ENCODE measurements around the gene SLC26A1. TPM values are rescaled to one million over a fixed set of nuclear protein-coding genes. Genes with fewer than 3 reads are reported as not detected.

SLC26A1 gene
- total RNA-seq, 1 experiment from 2014 or later = 1.8 TPM

- ChIA-PET POLR2A (no interaction called here), CTCF (no interaction called here)
- peak overlapping the region in 1 of 2 experiments; percentile 31; a peak in 1 of 4 replicates for H3K4me3 ChIP-seq (ENCODE audit: low read depth in 2 of 2, low read length in 2 of 2)
- no peak overlapping the region for H3K27ac ChIP-seq (ENCODE audit: low read length)
- DNase-seq (ENCODE audit: low read depth, low spot score) (no peak), ATAC-seq (no peak)
- no peaks in the 10 kb centered on the region for H3K27me3 ChIP-seq (ENCODE audit: control insufficient read depth, insufficient read depth, low read length)
- BruUV-seq (replicated peaks) = no TSS peak
- H3K36me3 ChIP-seq (ENCODE audit: control insufficient read depth, insufficient read depth, low read length) = no peaks in the 10 kb centered on the region
- no peaks in the 10 kb centered on the region for H3K9me3 ChIP-seq (ENCODE audit: control insufficient read depth, insufficient read depth, low read depth, low read length)
- intact Hi-C loops (cut with micrococcal nuclease; ENCODE audit: unreplicated experiment) = no loop called here
- TF ChIP-seq, protein P1, sequence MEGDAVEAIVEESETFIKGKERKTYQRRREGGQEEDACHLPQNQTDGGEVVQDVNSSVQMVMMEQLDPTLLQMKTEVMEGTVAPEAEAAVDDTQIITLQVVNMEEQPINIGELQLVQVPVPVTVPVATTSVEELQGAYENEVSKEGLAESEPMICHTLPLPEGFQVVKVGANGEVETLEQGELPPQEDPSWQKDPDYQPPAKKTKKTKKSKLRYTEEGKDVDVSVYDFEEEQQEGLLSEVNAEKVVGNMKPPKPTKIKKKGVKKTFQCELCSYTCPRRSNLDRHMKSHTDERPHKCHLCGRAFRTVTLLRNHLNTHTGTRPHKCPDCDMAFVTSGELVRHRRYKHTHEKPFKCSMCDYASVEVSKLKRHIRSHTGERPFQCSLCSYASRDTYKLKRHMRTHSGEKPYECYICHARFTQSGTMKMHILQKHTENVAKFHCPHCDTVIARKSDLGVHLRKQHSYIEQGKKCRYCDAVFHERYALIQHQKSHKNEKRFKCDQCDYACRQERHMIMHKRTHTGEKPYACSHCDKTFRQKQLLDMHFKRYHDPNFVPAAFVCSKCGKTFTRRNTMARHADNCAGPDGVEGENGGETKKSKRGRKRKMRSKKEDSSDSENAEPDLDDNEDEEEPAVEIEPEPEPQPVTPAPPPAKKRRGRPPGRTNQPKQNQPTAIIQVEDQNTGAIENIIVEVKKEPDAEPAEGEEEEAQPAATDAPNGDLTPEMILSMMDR (IDR thresholded peaks at IDR 0.05) = no peak
- TF ChIP-seq SIN3A (IDR thresholded peaks at IDR 0.05; ENCODE audit: borderline replicate concordance, insufficient read depth, low read depth, low read length) (no peak), TCF7L2 (IDR thresholded peaks at IDR 0.05; ENCODE audit: low read depth, low read length) (no peak), REST (IDR thresholded peaks at IDR 0.05; ENCODE audit: insufficient read depth in 1 of 2, low read depth in 2 of 2, low read length in 1 of 2) (no peak), POLR2AphosphoS5 (IDR thresholded peaks at IDR 0.05; ENCODE audit: low read depth, low read length) (no peak)
- peaks cover 18% of the 10 kb centered on the region for H3K4me1 ChIP-seq (ENCODE audit: control insufficient read depth, insufficient read depth, low read length)
- in situ Hi-C loops (cut with HindIII; ENCODE audit: low pct_unique_long_range_greater_than_20kb, low sequenced_read_pairs) = no loop called here
These were observed 3.1 kb upstream of the SLC26A1 start for GRCh38 chr4:996030-996996.

DNA sequence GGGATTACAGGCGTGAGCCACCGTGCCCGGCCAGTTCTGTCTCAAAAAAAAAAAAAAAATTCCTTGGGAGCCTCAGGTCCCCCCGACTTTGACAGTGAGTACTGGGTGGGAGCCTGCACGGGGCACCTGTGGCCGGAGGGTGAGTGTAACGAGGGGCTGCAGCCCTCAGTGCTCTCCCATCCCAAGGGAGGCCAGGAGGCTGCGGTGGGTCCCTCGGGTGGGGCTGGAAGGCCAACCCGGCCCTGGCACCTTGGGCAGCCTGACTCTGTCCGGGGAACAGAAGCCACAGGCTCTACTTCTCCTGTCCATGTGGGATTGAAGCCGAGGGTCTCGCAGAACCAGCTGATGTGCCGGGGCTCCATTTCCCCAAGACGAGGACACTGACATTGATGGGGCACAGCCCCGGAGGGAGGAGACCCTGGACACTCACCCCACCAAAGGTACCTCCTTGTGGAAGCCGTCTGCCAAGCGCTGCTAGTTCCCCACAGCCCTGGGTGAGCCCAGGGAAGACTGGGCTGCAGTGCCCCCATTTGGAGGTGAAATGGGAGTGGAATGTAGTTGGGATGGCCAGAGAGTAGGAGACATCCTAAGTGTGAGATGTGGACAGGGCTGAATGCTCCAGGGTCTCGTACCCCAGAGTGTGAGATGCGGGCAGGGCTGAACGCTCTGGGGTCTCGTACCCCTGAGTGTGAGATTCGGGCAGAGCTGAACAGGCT lies 2.3 kb upstream of the SLC26A1 start:
- intact Hi-C loops (cut with micrococcal nuclease; ENCODE audit: unreplicated experiment) = no loop called here
- Histone ChIP-seq H3K4me3 (ENCODE audit: low read depth in 2 of 2, low read length in 2 of 2) (no peak overlapping the region), H3K9me3 (ENCODE audit: control insufficient read depth, insufficient read depth, low read depth, low read length) (no peaks in the 10 kb centered on the region), H3K27me3 (ENCODE audit: control insufficient read depth, insufficient read depth, low read length) (no peaks in the 10 kb centered on the region), H3K27ac (ENCODE audit: low read length) (no peak overlapping the region), H3K36me3 (ENCODE audit: control insufficient read depth, insufficient read depth, low read length) (no peaks in the 10 kb centered on the region), H3K4me1 (ENCODE audit: control insufficient read depth, insufficient read depth, low read length) (peaks cover 18% of the 10 kb centered on the region)
- no peak for DNase-seq (ENCODE audit: low read depth, low spot score)
- POLR2A ChIA-PET = no interaction called here
- no TSS peak for BruUV-seq (replicated peaks)
- no peak for TF ChIP-seq REST (IDR thresholded peaks at IDR 0.05; ENCODE audit: insufficient read depth in 1 of 2, low read depth in 2 of 2, low read length in 1 of 2)
- CTCF ChIA-PET = no interaction called here
- in situ Hi-C loops (cut with HindIII; ENCODE audit: low pct_unique_long_range_greater_than_20kb, low sequenced_read_pairs) = no loop called here
- ATAC-seq = 0 out of 2 replicates have a peak, but pooled peaks have one; percentile 20

Measured in Panc1 (cell line).